ENCODE data around the gene KHDC1.
"Not testable (repeated sequence)": the region's sequence is repeated elsewhere in the genome, so short reads cannot be mapped to it uniquely, and the experiment has no call there.

Gene KHDC1

GRCh38 chr6:73262671-73263569 is at the start of gene KHDC1:
TSS of gene KHDC1 (minus strand) at chr6:73263196. CDS start at chr6:73242517, 20,679 bp downstream.
- peak; percentile 69 for DNase-seq

- DNase-seq, result not testable (repeated sequence)
Observed at GRCh38 chr6:73310503-73310845, 47.5 kb upstream of the KHDC1 start.

GRCh38 chr6:73309785-73310502 is 46.9 kb upstream of the KHDC1 start:
- DNase-seq, result no peak

- no peak for DNase-seq
Observed at GRCh38 chr6:73309535-73309784, 46.5 kb upstream of the KHDC1 start.

GRCh38 chr6:73308712-73309534 is 45.9 kb upstream of the KHDC1 start:
- DNase-seq, result no peak

- DNase-seq, result not testable (repeated sequence)
Observed at GRCh38 chr6:73303773-73304172, 40.8 kb upstream of the KHDC1 start.

- DNase-seq, result no peak
Observed at GRCh38 chr6:73302339-73302738, 39.3 kb upstream of the KHDC1 start.

- DNase-seq, result no peak
Observed at GRCh38 chr6:73299151-73299971, 36.4 kb upstream of the KHDC1 start.

GRCh38 chr6:73293331-73293730 is 30.3 kb upstream of the KHDC1 start:
- DNase-seq, result no peak

GRCh38 chr6:73290435-73290834 is 27.4 kb upstream of the KHDC1 start:
- DNase-seq, result no peak

- no peak for DNase-seq
Observed at GRCh38 chr6:73286752-73287151, 23.8 kb upstream of the KHDC1 start.

- no peak for DNase-seq
Observed at GRCh38 chr6:73285674-73286283, 22.8 kb upstream of the KHDC1 start.

GRCh38 chr6:73282871-73283270 is 19.9 kb upstream of the KHDC1 start:
- no peak for DNase-seq

GRCh38 chr6:73281684-73282083 is 18.7 kb upstream of the KHDC1 start:
- not testable (repeated sequence) for DNase-seq

- not testable (repeated sequence) for DNase-seq
Observed at GRCh38 chr6:73269296-73269695, 6.3 kb upstream of the KHDC1 start.

- DNase-seq, result not testable (repeated sequence)
Observed at GRCh38 chr6:73268896-73269295, 5.9 kb upstream of the KHDC1 start.

GRCh38 chr6:73264446-73264845 is 1.4 kb upstream of the KHDC1 start:
- DNase-seq, result no peak

GRCh38 chr6:73263570-73263909 is 544 bp upstream of the KHDC1 start:
- DNase-seq, result no peak

- DNase-seq, result no peak
Observed at GRCh38 chr6:73258721-73259120, 4.3 kb downstream of the KHDC1 start.

GRCh38 chr6:73254323-73254722 is 8.7 kb downstream of the KHDC1 start:
- DNase-seq, result not testable (repeated sequence)

- no peak for DNase-seq
Observed at GRCh38 chr6:73252703-73253102, 10.3 kb downstream of the KHDC1 start.

- DNase-seq, result no peak
Observed at GRCh38 chr6:73250016-73250415, 13.0 kb downstream of the KHDC1 start.

All from NCI-H1105 (cell line).